Breast epithelium (tissue), 3 donors: ENCODE data around the gene ABR.
"Not testable (repeated sequence)": the region's sequence is repeated elsewhere in the genome, so short reads cannot be mapped to it uniquely, and the experiment has no call there.

Experiments
- CTCF ChIP-seq, 3 donors: fragments of 450-650 bp; IDR thresholded peaks; one replicate each; pipeline ENCODE4 v1.5.1; 2016 to 2017; ENCODE audit warnings: antibody characterized with exemption in 3 of 3, mild to moderate bottlenecking in 3 of 3, moderate library complexity in 3 of 3
- POLR2A ChIP-seq: fragments of 450-650 bp; IDR thresholded peaks from one replicate; pipeline ENCODE4 v1.6.1; 2016; ENCODE audit warnings: antibody characterized with exemption, mild to moderate bottlenecking, moderate library complexity

- TF ChIP-seq POLR2A; CTCF (IDR thresholded peaks at IDR 0.05): not testable (repeated sequence)
Measured at GRCh38 chr17:1199271-1199743, 19.5 kb upstream of the ABR start.
